GM19452 (cell line): ENCODE measurements around the gene SEMA4B.

ENCODE experiments used
- ATAC-seq: cut with Tn5 transposase; IDR thresholded peaks from one replicate; pipeline ENCODE4 v1.9.1; 2021; ENCODE audit not compliant: unreplicated experiment

The SEMA4B gene

GRCh38 chr15:90225047-90225446, 23.9 kb downstream of the SEMA4B start:
- no peak for ATAC-seq

GRCh38 chr15:90225504-90226234, 24.5 kb downstream of the SEMA4B start:
- ATAC-seq = no peak

GRCh38 chr15:90227336-90227735, 26.2 kb downstream of the SEMA4B start:
- ATAC-seq = no peak

- no peak for ATAC-seq
Measured at GRCh38 chr15:90227816-90228772, 27.0 kb downstream of the SEMA4B start.

- ATAC-seq = no peak
Measured at GRCh38 chr15:90228960-90229359, 27.8 kb downstream of the SEMA4B start.

- ATAC-seq = no peak
Measured at GRCh38 chr15:90230071-90230494, 29.0 kb downstream of the SEMA4B start.

- no peak for ATAC-seq
Measured at GRCh38 chr15:90230610-90231009, 29.5 kb downstream of the SEMA4B start.

GRCh38 chr15:90231028-90232017, 30.2 kb downstream of the SEMA4B start:
- no peak for ATAC-seq

GRCh38 chr15:90232196-90232595, 31.1 kb downstream of the SEMA4B start:
- no peak for ATAC-seq

GRCh38 chr15:90232941-90233386, 31.8 kb downstream of the SEMA4B start:
- no peak for ATAC-seq

GRCh38 chr15:90233387-90234095, 32.4 kb downstream of the SEMA4B start, which contains the start of gene CIB1:
TSS of gene CIB1 (minus strand) at chr15:90233941. CDS start at chr15:90233885, 56 bp downstream.
- ATAC-seq = peak; percentile 85

- peak; percentile 62 for ATAC-seq
Measured at GRCh38 chr15:90234096-90234988, 33.2 kb downstream of the SEMA4B start, which contains the start of gene GDPGP1. TSS of gene GDPGP1 (plus strand) at chr15:90234209. CDS start at chr15:90240909, 6,700 bp downstream.

GRCh38 chr15:90239371-90239770, 38.2 kb downstream of the SEMA4B start:
- no peak for ATAC-seq

- ATAC-seq = no peak
Measured at GRCh38 chr15:90240856-90241255, 39.7 kb downstream of the SEMA4B start.

GRCh38 chr15:90241343-90242192, 40.4 kb downstream of the SEMA4B start:
- no peak for ATAC-seq

GRCh38 chr15:90243943-90244639, 43.0 kb downstream of the SEMA4B start:
- no peak for ATAC-seq

GRCh38 chr15:90248789-90249202, 47.7 kb downstream of the SEMA4B start:
- no peak for ATAC-seq
